Fibroblast of mammary gland (primary cell): ENCODE measurements around the gene CR1.
"Not testable (repeated sequence)": the region's sequence is repeated elsewhere in the genome, so short reads cannot be mapped to it uniquely, and the experiment has no call there.

Experiments
- DNase-seq: peaks from one replicate; pipeline ENCODE4 v3.0.0-alpha.2; 2010; ENCODE audit warnings: low read depth
- H3K4me3 ChIP-seq: 2 replicates; pipeline ENCODE4 v1.5.1; 2011; ENCODE audit warnings: low read depth, mild to moderate bottlenecking, low read length, moderate library complexity; ENCODE audit not compliant: control insufficient read depth
- TF ChIP-seq, protein P1 (sequence below): conservative IDR thresholded peaks from 2 replicates; pipeline ENCODE4 v1.5.1; 2011; ENCODE audit warnings: low read depth, low read length, inconsistent platforms; ENCODE audit not compliant: control insufficient read depth, insufficient read depth

CR1 gene

DNA sequence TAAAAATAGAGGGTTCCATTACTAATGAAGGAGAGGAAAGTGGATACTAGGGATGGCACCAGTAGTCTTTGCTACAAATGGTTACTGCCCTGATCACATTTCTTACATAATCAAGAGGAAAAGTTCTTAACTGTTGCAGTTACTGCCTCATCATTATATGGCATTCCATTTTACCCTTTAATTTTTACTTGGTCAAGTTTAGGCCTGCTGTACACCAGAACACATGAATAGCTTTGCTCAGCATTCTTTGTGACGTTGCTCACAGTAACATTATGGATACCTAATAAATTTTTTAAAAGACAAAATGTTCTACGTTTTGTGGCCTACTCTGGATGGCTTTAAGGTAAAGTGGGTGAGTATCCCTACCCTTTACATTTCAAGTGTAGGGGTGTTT, 110.4 kb downstream of the CR1 start:
- no peak for DNase-seq
- TF ChIP-seq, protein P1, sequence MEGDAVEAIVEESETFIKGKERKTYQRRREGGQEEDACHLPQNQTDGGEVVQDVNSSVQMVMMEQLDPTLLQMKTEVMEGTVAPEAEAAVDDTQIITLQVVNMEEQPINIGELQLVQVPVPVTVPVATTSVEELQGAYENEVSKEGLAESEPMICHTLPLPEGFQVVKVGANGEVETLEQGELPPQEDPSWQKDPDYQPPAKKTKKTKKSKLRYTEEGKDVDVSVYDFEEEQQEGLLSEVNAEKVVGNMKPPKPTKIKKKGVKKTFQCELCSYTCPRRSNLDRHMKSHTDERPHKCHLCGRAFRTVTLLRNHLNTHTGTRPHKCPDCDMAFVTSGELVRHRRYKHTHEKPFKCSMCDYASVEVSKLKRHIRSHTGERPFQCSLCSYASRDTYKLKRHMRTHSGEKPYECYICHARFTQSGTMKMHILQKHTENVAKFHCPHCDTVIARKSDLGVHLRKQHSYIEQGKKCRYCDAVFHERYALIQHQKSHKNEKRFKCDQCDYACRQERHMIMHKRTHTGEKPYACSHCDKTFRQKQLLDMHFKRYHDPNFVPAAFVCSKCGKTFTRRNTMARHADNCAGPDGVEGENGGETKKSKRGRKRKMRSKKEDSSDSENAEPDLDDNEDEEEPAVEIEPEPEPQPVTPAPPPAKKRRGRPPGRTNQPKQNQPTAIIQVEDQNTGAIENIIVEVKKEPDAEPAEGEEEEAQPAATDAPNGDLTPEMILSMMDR: no peak
- H3K4me3 ChIP-seq: no peak overlapping the region

GRCh38 chr1:207612762-207613161, 116.8 kb downstream of the CR1 start:
- TF ChIP-seq, protein P1: no peak
- H3K4me3 ChIP-seq: no peak overlapping the region
- no peak for DNase-seq

GRCh38 chr1:207619871-207620542, 124.0 kb downstream of the CR1 start:
- TF ChIP-seq, protein P1: peak; percentile 84
- peak; percentile 56 for DNase-seq
- H3K4me3 ChIP-seq: no peak overlapping the region

DNA sequence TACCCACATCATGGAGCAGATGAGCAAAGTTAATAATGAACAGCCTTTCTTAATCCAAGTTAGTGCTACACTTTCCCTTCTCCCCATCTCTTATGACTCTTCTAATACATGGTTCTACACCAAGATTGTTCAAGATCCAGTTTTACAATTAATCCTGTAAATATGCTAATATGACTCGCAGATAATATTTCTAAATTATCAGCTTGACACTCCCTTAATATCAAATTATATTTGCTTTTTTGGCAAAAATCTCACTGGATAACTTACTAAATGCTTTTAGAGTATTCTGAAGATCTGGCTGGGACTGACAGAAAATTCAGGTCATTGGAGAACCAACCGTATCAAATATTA, 124.6 kb downstream of the CR1 start:
- H3K4me3 ChIP-seq: no peak overlapping the region
- no peak for DNase-seq
- TF ChIP-seq, protein P1: no peak

- H3K4me3 ChIP-seq, DNase-seq: not testable (repeated sequence)
Measured at GRCh38 chr1:207625504-207626071, 129.6 kb downstream of the CR1 start.

GRCh38 chr1:207626972-207627337, 131.0 kb downstream of the CR1 start:
- TF ChIP-seq, protein P1: no peak
- DNase-seq: no peak
- H3K4me3 ChIP-seq: no peak overlapping the region

- TF ChIP-seq, protein P1: no peak
- DNase-seq: no peak
- no peak overlapping the region for H3K4me3 ChIP-seq
Measured at GRCh38 chr1:207627496-207627895, 131.5 kb downstream of the CR1 start.
